ENCODE results near the gene KIAA1958.

GRCh38 chr9:112505607-112506006 is 19.0 kb downstream of the KIAA1958 start:
- no peak for TF ChIP-seq CTCF (conservative IDR thresholded peaks at IDR 0.05; ENCODE audit: low read depth, low read length)
- no peak for TF ChIP-seq EZH2 (IDR thresholded peaks at IDR 0.05; ENCODE audit: low read length, unreplicated experiment)
- TF ChIP-seq EZH2phosphoT487 (IDR thresholded peaks at IDR 0.05; ENCODE audit: borderline replicate concordance, low read length) = no peak
